ENCODE results near the gene DIO3. TPM values are rescaled to one million over a fixed set of nuclear protein-coding genes. Genes with fewer than 3 reads are reported as not detected.
"Not testable (repeated sequence)": the region's sequence is repeated elsewhere in the genome, so short reads cannot be mapped to it uniquely, and the experiment has no call there.

The DIO3 gene
- total RNA-seq, 1 donor from 2014 or later = 35.6 TPM

GRCh38 chr14:101554991-101555668, 6.2 kb upstream of the DIO3 start:
- H3K4me1 Mint-ChIP-seq = no peaks in the 10 kb centered on the region
- no peak for TF ChIP-seq CTCF (IDR thresholded peaks at IDR 0.05; ENCODE audit: unreplicated experiment)
- DNase-seq (ENCODE audit: low spot score in 2 of 2, unreplicated experiment in 2 of 2) = no peak
- no peak overlapping the region for H3K4me3 Mint-ChIP-seq
- H3K36me3 Mint-ChIP-seq = no peaks in the 10 kb centered on the region
- H3K9me3 Mint-ChIP-seq = no peaks in the 10 kb centered on the region
- no peak overlapping the region for H3K27ac Mint-ChIP-seq
- H3K27me3 Mint-ChIP-seq (ENCODE audit: low read depth) = peaks cover 52% of the 10 kb centered on the region

- not testable (repeated sequence) for H3K27ac Mint-ChIP-seq; H3K36me3 Mint-ChIP-seq; DNase-seq (ENCODE audit: low spot score in 2 of 2, unreplicated experiment in 2 of 2); H3K9me3 Mint-ChIP-seq; H3K4me3 Mint-ChIP-seq; H3K4me1 Mint-ChIP-seq
- peaks cover 54% of the 10 kb centered on the region for H3K27me3 Mint-ChIP-seq (ENCODE audit: low read depth)
Measured at GRCh38 chr14:101555669-101556043, 5.6 kb upstream of the DIO3 start.

GRCh38 chr14:101556131-101556530, 5.2 kb upstream of the DIO3 start:
- Mint-ChIP-seq H3K36me3 (no peaks in the 10 kb centered on the region), H3K27ac (no peak overlapping the region), H3K27me3 (ENCODE audit: low read depth) (peaks cover 54% of the 10 kb centered on the region), H3K4me3 (no peak overlapping the region), H3K9me3 (no peaks in the 10 kb centered on the region), H3K4me1 (no peaks in the 10 kb centered on the region)
- no peak for DNase-seq (ENCODE audit: low spot score in 2 of 2, unreplicated experiment in 2 of 2)
- no peak for TF ChIP-seq CTCF (IDR thresholded peaks at IDR 0.05; ENCODE audit: unreplicated experiment)

- Mint-ChIP-seq H3K27me3 (ENCODE audit: low read depth) (peaks cover 56% of the 10 kb centered on the region), H3K27ac (no peak overlapping the region), H3K9me3 (no peaks in the 10 kb centered on the region), H3K4me3 (no peak overlapping the region), H3K4me1 (no peaks in the 10 kb centered on the region), H3K36me3 (no peaks in the 10 kb centered on the region)
- DNase-seq (ENCODE audit: low spot score in 2 of 2, unreplicated experiment in 2 of 2) = no peak
- TF ChIP-seq CTCF (IDR thresholded peaks at IDR 0.05; ENCODE audit: unreplicated experiment) = no peak
Measured at GRCh38 chr14:101556566-101557320, 4.6 kb upstream of the DIO3 start.

GRCh38 chr14:101557321-101557695, 4.0 kb upstream of the DIO3 start:
- Mint-ChIP-seq H3K36me3 (peaks cover 2% of the 10 kb centered on the region), H3K9me3 (no peaks in the 10 kb centered on the region), H3K27me3 (ENCODE audit: low read depth) (peaks cover 62% of the 10 kb centered on the region), H3K4me1 (no peaks in the 10 kb centered on the region), H3K27ac (no peak overlapping the region), H3K4me3 (no peak overlapping the region)
- no peak for TF ChIP-seq CTCF (IDR thresholded peaks at IDR 0.05; ENCODE audit: unreplicated experiment)
- no peak for DNase-seq (ENCODE audit: low spot score in 2 of 2, unreplicated experiment in 2 of 2)

Data from mesothelial cell of epicardium (in vitro differentiated cells).